SHP77 treated with DMSO at 0.1 percent for 48 hours (cell line): ENCODE measurements around the gene RGS8.

Experiments used
- DNase-seq: peaks from one replicate; lab custom pipeline; 2025; lab: John Stamatoyannopoulos, UW

RGS8 gene

DNA sequence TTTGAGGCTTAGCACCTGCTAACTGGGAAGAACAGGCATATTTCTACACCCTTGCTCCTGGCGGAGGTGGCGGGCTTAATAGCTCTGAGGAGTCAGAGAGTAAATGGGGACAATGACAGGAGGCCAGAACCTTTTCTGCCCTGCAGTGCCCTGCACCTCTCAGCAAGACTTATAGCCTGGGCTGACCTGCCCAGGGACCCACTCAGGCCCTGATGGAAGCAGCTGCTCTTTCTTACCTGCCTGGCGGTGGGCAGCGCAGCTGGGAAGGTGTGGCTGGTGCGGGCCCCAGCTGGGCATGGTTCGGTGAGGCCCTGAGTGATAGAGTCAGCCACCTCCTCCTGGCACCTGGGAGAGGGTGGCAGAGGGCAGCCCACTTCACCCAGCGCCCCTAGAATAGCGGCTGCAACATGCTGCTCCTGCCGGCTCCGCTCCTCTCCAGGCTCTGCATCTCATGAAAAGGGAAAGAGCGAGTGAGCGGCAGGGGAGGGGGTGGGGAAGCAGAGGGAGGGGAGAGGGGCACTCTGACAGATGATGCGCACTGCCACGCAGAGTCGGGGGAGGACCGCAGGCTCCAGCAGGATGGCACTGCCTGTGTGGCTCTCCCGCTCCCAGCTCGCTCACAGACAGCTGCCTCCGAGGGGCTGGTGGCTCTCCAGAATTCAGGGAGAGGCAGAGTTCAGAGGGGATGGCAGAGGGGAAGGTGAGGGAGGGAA lies at the start of gene RGS8:
Gene RGS8 (minus strand): TSS at position 472 of the 713 bp plus-strand sequence. CDS start 14,938 bp downstream, outside the sequence.
- no peak for DNase-seq

DNA sequence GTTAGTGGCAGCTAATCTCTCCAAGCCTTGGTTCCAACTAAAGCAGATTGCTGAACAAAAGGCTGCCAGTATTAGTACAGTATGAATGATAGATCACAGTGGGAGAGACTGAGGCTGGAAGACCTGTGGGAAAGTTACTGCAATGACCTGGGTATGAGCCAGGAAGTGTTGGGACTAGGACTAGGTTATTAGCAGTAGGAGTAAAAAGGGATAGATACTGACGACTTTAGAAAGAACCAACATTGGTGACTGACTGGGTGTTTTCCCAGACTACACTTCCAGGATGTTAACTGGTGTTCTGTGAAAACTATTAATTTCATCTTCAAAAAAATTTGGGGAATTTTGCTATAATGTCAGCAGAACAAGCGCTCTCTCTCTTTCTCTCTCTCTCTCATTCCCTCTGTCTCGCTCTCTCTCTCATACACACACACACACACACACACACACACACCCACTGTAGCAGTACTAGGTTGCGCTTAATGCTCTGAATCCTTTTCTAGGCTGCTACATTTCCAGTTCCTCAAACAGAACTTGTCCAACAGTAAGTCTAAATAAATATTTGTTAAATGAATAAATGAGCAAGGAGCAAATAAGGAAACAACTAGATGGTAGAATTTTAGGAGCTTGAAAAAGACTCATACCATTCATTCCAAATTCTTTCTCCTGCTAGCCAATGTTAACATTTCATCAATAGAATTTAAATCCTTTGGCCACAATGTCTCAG lies 47.6 kb upstream of the RGS8 start:
- no peak for DNase-seq

GRCh38 chr1:182726912-182727311 lies 42.5 kb upstream of the RGS8 start:
- no peak for DNase-seq

DNA sequence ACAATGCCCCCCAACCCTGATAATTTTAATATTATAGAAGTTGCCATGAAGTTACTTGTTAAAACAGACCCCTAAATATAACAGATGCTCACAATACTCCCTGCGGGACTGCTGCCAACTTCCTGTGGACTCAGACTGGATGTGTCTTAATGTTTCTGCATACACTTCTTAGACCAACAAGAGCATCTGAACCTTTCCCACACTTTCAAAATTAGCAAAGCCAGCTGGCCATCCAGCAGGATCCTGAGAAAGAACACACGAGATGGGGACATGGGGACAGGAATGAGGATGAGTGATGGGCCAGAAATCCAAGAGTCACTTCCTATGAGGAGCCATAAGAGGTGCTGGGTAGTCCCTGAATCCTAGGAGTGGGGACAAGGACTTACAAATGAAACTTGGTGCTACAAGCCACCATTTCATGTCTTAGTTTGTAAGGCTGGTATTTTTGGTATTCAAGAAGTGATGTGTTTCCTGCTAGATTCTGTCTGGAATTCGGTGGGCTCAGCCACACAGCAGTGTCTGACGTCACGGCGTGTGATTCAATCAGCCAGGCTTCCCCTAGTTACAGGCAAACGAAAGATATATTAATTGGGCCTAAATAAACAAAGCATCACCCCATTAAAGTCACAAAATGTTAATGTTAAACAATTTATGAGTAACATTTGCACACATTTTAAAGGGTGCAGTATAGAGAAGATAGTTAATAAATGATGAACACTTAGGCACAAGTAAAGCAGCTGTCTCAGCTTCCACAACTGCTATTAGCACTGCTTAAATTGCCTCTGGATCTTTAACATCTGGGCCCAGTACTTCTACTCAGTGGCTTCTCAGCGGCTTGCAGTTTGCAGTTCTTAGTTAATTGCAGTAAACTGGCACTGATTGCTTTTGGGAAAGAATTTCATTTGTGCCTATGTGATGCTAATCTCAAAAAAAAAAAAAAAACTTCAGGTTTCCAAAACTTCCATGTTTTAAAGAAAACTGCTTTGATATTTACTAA lies 41.2 kb upstream of the RGS8 start:
- no peak for DNase-seq

DNA sequence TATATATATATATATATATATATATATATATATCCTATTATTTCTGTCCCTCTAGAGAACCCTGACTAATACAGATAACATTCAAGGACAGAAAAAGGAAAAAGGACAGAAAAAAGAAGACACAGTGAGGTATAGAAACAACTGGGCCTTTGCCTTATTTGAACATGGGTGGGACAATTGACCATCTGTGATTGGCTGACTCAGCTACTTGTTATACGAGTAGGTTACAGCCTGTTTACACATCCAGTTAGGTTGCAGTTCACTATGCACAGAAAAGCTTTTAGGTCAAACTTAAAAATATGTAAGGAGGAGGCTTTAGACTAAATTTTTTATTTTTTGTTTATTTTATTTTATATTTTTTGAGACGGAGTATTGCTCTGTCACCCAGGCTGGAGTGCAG lies 39.8 kb upstream of the RGS8 start:
- no peak for DNase-seq

DNA sequence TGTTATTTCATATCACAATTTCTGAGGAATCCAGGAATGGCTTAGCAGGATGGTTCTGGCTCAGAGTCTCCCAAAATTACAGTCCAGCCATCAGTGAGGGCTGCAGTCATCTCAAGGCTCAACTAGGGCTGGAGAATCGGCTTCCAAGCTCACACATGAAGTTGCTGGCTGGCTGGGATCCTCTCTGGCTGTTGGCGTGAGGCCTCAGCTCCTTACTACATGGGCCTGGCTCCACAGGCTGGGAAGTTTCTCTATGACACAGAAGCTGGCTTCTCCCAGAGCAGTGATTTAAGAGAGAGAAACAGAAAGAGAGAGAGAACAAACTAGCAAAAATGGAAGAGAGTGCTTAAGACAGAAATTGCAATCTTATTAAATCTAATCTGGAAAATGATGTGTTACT lies 38.8 kb upstream of the RGS8 start:
- DNase-seq, result no peak

DNA sequence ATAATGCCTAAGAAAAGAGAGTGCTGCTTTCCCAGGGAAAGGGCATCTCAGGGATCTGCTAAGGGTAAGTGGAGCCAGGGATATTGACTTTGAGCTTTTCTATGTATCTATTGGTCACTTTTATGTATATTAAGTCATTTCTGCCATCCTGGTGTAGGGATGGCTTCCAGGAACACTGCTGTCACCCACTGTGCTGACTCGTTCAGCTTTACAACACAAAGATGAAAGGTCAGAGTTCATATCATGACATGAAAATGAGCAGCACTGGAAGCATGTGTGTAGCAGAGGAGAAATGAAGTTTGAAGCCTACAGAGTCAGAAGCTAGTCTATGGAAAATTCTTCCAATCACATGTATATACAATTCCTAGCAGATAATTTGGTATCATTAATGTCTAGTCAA lies 37.1 kb upstream of the RGS8 start:
- DNase-seq, result no peak

DNA sequence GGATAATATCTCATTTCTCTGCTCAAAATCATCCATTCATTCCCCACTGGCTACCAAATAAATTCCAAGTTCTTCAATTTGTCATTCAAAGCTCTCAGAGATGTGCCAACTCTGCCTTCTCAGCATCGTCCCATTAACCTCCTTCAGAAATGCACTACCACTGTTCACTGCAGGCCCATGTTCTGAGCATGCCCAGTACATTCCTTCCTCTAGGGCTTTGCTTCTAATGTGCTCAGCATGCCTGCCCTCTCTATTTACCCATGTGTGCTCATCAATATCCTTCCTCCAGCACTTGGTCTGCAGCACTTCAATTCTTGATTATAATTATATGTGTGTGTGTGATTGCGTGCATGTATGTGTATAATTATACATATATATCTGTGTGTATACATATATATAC lies 36.1 kb upstream of the RGS8 start:
- DNase-seq, result no peak

- DNase-seq, result no peak
These were observed 35.2 kb upstream of the RGS8 start for GRCh38 chr1:182719553-182719952.

DNA sequence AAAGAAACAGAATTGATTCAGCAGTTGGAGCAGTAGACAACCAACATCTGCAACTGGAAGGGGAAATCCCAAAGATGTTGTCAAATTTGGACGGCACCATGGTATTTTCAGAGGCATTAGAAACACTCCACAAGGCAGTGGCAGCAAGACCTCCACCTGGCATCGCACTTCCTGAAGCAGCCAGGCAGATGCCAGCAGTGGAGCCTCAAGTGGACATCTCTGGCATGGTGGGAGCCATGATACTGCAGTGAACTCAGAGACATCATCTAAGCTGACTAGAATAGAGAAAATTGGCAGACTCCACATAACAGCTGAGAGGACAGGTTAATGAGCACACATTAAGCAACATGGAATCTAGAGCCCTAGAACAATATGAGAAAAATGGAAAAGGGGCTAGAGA lies 33.9 kb upstream of the RGS8 start:
- no peak for DNase-seq

DNA sequence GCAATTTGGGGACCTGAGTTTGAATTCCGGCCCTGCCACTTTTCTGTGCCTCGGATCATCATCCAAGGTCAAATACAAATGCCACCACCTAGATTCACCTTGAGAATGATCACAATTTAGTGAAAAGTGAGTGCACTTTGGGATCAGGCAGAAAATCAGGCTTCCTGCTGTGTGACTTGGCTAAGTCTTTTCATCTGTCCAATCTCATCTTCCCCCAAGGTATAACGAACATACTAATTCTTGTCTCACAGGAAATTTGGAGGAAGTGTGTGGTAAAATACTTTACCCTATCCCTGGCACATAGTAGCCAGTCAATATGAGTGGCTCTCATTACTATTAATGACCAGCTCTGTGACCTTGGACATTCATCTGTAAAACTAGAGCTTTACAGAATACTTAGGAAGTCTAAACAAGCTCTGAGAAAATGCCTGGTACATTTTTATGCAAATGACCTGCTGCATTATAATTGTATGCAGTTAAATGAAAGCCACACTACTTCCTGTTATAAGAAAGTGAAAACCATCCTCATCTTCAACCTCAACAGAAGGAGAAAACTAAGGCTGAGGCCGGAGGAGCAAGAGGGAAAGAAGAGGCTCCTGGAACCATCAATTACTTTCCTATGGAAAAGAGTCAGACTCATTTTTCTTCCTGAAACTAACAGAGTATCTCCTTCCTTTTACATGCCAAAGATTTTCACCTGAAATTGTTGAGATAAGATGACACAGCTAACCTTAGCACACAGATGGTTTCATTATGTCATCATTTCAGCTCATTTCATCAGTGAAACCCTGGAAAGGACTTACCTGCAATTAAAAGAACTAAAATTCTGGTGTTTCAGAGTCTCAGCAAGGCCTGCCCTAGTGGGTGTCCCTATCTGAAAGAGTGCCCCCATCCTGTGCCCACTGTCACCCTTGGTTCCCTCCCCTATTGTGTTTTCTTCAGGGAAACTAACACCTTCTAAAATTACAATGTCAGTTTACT lies 32.6 kb upstream of the RGS8 start:
- no peak for DNase-seq

GRCh38 chr1:182715531-182715930 lies 31.1 kb upstream of the RGS8 start:
- DNase-seq, result no peak

DNA sequence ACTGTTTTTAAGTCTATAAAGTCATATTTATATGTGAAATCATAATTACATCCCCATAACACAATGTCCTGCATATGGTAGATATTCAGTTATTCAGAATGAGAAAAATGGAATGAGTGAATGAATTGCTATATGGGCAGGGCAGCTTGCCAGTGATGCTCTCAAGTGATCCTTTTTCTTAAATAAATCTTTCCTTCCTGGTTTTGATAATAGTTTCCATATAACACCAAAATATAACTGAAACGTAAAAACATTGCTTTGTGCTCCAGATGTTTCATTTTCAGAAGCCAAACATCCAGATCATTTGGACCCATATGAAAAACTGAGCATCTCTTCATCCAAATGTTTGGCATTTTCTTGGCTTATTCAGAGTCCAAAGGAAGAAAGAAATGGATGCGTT lies 30.2 kb upstream of the RGS8 start:
- DNase-seq, result no peak

GRCh38 chr1:182713939-182714338 lies 29.6 kb upstream of the RGS8 start:
- DNase-seq, result no peak

GRCh38 chr1:182713492-182713891 lies 29.1 kb upstream of the RGS8 start:
- no peak for DNase-seq

- DNase-seq, result no peak
These were observed 25.5 kb upstream of the RGS8 start for GRCh38 chr1:182709855-182710254.

- no peak for DNase-seq
These were observed 24.9 kb upstream of the RGS8 start for GRCh38 chr1:182709225-182709764.

DNA sequence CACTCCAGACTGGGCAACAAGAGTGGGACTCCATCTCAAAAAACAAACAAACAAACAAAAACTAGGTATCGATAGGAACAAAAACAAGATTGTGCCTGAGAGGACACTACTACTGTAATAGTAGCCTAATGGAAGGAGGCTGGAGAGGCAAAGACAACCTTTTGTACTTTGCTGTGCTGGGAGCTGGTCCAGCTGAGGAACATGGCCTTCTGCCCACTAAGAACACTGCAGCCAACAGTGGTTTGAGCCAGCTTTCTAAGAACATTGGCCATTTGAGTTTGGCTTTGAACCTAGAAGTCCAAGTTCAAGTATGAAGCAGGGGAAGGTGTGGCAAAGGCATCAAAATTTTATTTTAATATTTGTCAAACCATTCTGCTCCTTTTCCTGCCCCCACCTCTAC lies 22.7 kb upstream of the RGS8 start:
- DNase-seq, result no peak

DNA sequence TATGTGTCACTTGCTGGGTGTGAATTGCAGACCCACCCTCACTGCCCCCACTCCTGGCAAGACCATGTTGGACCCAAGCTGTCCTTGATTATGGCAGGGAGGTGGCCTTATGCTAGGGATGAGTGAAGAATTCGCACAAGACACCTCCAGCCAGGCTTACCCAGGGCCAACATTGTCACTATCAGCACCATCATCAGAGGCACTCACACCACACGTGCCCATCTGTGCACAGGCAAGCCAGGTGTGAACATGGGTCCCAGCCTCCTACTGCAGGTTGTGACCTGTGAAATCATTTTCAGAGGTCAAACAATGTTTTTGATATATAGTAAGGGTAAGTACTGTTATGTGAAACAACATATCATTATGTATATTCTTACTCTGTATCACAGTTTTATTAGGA lies 20.3 kb upstream of the RGS8 start:
- DNase-seq, result no peak

GRCh38 chr1:182703539-182703938 lies 19.2 kb upstream of the RGS8 start:
- no peak for DNase-seq
